22Rv1 (cell line): Measurements from ENCODE around the gene OR8B8.

Source experiments
- ZFX ChIP-seq: fragments of 450-650 bp; IDR thresholded peaks from 2 replicates; pipeline ENCODE4 v1.6.1; 2017; ENCODE audit warnings: antibody characterized with exemption, borderline replicate concordance
- TF ChIP-seq, protein P1 (sequence below): fragments of 450-650 bp; IDR thresholded peaks from 2 replicates; pipeline ENCODE4 v1.5.1; 2017; ENCODE audit warnings: mild to moderate bottlenecking

DNA sequence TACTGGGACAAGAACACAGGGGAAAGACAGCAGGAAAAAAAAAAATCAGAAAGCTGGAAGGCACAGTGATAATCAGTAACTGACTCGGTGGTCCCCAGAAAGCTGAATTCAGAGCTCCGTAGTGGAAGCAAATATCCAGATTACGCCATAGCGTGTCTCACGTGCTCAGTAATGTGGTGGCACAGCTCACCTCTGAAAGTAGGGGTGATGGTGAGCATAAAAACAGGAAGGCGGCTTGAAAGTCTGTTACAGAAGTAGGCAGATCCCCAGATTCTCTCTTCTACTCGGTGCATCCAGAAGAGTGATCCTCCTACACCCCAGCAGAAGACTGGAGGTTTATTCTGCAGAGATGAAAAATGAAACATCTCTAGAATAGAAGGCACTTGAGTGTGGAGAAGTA lies 35.6 kb downstream of the OR8B8 start:
- TF ChIP-seq, protein P1, sequence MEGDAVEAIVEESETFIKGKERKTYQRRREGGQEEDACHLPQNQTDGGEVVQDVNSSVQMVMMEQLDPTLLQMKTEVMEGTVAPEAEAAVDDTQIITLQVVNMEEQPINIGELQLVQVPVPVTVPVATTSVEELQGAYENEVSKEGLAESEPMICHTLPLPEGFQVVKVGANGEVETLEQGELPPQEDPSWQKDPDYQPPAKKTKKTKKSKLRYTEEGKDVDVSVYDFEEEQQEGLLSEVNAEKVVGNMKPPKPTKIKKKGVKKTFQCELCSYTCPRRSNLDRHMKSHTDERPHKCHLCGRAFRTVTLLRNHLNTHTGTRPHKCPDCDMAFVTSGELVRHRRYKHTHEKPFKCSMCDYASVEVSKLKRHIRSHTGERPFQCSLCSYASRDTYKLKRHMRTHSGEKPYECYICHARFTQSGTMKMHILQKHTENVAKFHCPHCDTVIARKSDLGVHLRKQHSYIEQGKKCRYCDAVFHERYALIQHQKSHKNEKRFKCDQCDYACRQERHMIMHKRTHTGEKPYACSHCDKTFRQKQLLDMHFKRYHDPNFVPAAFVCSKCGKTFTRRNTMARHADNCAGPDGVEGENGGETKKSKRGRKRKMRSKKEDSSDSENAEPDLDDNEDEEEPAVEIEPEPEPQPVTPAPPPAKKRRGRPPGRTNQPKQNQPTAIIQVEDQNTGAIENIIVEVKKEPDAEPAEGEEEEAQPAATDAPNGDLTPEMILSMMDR: no peak
- no peak for TF ChIP-seq ZFX
